HG03521 (cell line): Measurements from ENCODE around the gene HDHD2.

Source experiments
- ATAC-seq: cut with Tn5 transposase; IDR thresholded peaks from one replicate; pipeline ENCODE4 v1.9.1; 2021; ENCODE audit warnings: mild to moderate bottlenecking, moderate library complexity; ENCODE audit not compliant: unreplicated experiment

Gene HDHD2

GRCh38 chr18:47067648-47068047, 82.7 kb downstream of the HDHD2 start:
- no peak for ATAC-seq

GRCh38 chr18:47063096-47063495, 87.2 kb downstream of the HDHD2 start:
- ATAC-seq, result no peak

GRCh38 chr18:47062471-47062870, 87.8 kb downstream of the HDHD2 start:
- ATAC-seq, result no peak
